DMS114 treated with DMSO at 0.1 percent for 48 hours (cell line): ENCODE measurements around the gene TAC3.
A peak's percentile ranks its signal among the peaks of the same experiment; 100 is the strongest.

ENCODE experiments used
- DNase-seq: peaks from one replicate; lab custom pipeline; 2025; ENCODE audit not compliant: unreplicated experiment; lab: John Stamatoyannopoulos, UW

Gene TAC3

DNA sequence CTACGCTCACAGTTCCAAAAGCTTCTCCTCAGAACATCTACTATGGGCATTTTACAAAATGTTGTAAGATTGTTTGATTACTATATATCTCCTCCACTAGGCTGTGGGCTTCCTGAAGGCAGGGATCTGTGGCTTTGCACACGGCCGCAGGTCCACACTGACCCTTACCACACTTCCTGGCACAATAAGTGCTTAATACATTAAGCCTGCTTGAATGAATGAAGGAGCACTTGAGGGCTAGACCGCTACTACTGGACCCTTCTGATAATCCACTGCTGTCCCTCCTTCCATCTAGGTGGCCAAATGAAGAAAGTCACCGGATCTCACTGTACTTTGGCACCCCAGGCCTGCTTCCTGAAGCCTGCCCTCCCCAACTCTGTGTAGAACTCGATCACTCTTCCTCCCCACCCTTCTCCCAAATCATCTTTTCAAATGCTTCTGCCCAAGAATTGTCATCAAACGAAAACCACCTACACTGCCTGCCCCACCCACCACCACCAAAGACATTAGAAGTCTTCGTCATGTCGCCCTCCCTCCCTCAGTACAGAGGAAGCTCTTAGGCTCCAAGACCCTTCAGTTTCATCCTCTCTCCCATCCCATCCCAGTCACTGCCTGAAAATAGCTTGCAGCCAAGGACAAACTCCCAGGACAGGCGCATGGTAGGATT is 9.4 kb downstream of the TAC3 start:
- no peak for DNase-seq

DNA sequence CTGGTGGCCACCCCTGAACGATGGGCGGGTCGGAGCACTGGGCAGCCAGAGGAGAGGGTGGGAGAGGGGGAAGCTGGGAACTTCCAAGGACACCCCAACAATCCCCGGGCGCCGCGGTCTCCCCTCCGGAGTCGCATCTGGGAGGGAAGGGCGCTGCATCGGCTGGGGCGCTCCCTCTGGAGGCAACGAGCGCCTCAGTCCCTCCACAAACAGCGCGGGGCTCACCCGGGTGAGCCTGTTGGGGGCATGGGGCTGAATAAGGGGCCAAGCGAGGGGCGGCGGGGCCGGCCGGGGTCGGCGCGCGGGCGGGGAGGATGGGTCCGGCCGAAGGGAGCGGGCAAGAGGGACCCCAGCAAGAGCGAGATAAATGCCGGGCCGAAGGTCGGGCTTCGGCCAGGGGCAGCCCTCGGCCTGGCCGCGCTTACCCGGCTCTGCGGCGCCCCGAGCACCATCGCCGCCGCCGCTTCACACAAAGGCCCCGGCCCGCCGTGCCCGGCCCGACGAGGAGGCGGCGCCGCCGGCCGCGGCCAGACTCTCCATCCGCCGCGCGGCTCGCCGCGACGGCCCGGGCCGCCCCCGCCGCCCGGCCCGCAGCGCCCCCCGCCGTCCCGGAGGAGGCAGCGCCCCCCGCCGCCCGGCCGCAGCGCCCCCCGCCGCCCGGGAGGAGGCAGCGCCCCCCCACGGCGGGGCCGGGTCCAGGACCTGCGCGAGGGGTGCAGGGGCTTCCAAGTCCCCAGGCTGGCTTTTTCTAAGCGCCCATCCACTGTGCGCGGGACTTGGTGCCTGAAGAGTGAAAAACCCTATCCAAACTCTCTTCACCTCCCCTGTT is 10.1 kb downstream of the TAC3 start, which contains the start of gene ZBTB39:
Gene ZBTB39, minus strand, starts transcription at position 567 of the 829 bp plus-strand sequence. CDS start 1,629 bp downstream, outside the sequence.
- DNase-seq: peak; percentile 32

DNA sequence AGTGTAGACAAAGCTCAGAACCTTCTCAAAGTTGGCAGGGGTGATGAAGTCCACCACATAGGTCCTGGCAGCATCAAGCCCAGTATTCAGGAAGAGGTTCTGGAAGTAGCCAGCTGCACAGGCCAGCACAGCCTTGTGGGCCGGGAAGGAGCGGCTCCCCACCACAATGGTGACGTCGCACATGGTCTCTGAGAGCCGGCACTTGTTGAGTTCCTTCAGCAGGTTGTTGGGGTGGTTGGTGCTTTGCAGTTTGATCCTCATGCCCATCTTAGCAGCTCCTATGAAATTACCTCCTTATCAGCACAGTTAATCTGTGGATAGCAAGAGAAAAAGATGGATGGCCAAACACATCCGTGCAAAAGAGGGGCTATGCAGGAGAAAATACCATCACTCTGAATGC is 11.7 kb downstream of the TAC3 start:
- no peak for DNase-seq

DNA sequence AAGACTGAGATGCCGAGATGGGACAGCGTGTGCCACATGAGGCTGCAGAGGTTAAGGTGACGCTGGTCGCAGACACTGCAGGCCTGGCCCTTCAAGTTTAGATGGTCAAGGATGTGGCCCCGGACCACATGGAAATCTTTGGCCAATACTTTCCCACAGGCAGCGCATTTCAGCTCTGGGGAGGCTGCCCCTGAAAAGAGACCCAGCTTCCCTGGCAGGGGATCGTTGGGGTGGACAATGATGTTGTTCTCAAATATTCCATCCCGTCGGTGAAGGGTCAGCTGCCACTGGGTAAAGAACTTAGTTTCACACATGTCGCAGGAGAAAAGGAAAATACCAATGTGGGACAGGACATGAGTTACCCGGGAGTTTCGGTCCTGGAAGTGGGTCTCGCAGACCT is 12.9 kb downstream of the TAC3 start:
- DNase-seq: no peak

DNA sequence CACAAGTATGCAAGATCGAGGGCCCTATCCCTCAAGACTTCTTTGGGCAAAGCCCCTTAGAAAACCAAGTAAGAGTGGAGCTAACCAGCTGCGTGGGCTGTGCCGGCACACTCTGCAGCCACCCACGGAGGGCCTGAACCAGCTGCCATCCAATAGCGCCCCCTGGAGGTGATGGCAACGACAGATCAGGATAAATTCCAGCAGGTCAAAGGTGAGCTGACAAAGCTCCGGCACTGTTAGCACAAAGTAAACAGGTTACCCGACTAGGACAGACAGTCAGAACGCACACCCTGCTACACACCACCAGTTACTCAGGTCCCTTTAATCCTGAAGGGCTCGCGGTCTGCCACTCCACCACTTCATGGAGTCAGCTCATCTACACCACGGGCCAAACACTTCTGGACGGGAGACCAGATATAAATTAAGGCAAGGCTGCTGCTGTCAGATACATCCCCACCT is 14.9 kb downstream of the TAC3 start:
- DNase-seq: peak; percentile 14

DNA sequence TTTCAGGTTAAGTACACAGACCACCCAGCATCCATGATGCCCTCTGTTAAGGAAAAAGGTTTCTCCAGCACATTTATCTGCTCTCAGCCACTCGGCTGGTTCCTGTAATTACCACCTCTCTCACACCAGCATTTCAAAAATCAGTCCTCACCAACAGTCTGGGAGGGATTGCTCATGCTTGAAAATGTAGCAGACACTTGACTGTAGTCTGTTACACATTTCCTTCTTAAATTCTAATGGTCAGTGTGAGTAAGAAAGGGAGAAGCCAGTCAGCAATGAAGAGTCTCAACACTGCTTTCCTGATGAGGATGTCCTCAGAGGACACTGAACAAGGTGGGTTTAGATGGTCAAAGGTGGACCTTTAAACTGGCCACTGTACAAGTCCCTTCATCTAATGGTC is 15.9 kb downstream of the TAC3 start:
- DNase-seq: no peak

DNA sequence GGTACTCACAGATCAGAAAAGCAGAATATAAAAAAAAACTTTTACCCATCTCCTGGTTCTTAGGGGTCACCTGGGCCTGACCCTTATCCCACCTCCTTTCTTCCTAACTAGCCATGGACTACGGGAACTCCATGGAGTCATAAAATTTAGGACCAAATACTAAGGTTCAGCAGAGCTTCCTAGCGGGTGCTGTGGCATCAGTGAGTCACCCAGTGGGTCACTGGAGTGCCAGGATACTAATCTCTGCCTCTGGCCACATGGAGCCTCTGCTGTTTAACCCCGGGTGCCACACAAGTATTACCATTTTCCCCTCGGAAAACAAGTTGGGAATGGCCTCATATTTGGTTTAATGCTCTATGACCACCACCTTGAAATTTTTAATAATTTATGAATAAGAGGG is 16.9 kb downstream of the TAC3 start:
- DNase-seq: no peak

DNA sequence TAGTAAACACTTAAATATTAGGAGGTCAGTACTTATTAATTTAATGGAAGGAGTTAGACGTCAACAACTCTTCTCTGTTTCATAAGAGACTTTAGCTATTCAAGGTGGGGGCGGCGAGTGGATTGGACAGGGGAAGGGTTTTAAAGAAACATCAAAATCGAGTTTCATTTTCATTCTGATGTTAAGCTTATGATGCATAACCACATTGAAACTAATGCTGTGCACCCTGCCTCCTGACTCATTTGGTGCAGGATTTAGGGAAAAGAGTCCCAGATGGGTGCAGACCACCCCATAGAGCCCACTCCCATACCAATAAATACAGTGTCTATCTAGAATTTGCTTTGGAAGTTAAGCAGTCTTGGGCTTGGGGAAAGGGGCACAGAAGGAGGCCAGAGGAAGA is 17.3 kb downstream of the TAC3 start:
- DNase-seq: no peak

DNA sequence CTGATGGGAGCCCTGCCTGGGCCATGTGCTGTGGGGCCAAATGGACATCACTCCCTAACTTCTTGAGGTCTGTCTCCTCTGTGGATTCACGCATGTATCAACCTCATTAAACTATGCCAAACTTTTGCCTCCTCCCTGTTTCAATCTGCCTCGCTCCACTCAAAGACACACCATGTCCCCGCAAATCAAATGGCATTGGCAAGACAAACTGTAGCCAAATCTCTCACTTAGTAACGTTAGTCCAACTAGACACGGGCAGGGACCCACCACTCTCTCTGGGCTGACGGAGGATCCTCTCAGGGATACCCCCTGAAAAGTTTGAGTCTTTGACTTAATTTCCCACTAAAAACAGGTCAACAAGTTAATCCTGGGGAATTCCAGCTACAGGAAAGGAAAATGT is 18.0 kb downstream of the TAC3 start:
- DNase-seq: no peak

DNA sequence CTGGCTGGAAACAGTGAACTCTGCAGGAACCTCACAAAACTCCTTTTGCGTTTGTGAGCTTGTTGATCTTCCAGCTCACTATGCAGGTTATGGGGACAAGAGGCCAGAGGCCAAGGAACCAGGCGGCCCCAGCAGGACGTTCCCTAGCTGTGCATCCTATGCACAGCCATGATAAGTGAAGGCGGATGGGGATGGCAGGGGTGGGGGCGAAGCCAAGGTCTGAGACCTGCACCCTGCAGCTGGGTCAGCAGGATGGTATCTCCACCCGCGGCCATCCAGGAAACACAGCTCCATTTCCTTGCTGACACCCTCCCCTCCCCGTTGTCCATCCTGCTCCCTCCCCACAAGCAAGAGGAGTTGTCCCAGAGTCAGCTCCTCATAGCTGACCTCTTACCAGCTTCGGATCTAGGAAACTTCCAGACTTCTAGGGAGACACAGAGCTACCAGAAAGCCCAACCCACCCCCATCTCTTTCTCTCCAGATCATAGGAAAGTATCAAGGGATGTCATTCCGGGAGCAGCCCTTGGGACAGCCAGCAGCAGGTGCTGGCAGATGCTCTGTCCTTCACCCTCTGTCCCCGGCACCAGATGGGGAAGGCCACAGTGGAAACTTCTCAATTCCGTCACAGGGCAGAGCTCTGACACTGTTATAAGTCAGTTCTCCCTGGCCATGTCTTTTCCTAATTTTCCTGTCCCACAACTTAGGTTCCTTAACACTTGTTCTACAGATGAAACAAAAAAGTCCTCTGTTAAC is 19.4 kb downstream of the TAC3 start:
- DNase-seq: no peak

DNA sequence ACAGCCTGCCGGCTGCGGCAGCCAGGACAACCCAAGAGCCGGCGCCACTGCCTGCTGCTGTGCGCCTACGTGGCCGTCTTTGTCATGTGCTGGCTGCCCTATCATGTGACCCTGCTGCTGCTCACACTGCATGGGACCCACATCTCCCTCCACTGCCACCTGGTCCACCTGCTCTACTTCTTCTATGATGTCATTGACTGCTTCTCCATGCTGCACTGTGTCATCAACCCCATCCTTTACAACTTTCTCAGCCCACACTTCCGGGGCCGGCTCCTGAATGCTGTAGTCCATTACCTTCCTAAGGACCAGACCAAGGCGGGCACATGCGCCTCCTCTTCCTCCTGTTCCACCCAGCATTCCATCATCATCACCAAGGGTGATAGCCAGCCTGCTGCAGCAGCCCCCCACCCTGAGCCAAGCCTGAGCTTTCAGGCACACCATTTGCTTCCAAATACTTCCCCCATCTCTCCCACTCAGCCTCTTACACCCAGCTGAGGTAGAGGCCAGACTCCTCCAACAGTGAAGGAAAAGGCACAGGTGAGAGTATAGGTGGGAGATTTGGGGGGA is 20.3 kb downstream of the TAC3 start:
- DNase-seq: no peak

DNA sequence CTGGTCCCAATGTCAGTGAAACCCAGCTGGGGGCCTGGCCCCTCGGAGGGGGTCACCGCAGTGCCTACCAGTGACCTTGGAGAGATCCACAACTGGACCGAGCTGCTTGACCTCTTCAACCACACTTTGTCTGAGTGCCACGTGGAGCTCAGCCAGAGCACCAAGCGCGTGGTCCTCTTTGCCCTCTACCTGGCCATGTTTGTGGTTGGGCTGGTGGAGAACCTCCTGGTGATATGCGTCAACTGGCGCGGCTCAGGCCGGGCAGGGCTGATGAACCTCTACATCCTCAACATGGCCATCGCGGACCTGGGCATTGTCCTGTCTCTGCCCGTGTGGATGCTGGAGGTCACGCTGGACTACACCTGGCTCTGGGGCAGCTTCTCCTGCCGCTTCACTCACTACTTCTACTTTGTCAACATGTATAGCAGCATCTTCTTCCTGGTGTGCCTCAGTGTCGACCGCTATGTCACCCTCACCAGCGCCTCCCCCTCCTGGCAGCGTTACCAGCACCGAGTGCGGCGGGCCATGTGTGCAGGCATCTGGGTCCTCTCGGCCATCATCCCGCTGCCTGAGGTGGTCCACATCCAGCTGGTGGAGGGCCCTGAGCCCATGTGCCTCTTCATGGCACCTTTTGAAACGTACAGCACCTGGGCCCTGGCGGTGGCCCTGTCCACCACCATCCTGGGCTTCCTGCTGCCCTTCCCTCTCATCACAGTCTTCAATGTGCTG is 21.0 kb downstream of the TAC3 start:
- no peak for DNase-seq

DNA sequence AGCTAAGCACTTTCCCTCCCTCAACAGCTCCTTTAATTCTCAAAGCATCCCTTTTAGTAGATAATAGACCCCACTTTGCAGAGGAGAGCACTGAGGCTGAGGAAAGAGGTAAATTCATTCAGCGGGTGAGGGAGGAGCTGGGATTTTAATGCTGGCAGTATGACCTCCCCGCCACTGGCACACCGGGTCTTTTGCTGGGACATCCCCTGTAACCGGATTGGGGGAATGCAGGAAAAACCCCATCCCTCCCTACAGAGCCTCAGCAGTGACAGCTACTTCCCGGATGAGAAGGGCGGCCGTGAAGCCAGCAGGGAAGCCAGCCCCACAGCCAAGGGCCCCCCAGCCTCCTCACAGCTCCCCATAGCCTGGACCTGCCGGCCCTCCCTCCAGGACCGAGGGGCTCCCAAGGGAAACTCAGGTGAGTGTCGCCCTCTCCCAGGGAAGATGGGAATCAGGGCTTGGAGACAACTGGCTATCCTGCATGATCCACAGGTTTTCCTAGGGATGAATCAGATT is 22.0 kb downstream of the TAC3 start:
- DNase-seq: no peak

DNA sequence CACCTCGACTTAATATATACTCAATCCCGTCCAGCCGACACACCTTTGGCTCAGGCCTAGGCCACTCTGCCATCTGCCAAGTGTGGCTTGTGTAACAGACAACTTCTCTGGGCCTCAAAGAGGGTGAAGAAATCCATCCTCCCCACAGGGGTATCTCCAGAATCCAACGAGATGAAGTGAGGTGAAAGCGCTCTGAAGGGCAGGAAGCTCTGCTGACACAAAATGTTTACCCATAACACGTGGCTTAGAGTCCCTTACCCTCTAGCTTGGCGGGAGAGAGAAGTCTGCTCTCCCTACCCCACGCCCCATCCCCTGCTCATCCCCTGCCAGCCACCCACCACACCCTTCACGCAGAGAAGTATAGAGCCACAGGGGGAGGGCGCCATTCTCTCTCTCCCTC is 23.0 kb downstream of the TAC3 start:
- DNase-seq: no peak

DNA sequence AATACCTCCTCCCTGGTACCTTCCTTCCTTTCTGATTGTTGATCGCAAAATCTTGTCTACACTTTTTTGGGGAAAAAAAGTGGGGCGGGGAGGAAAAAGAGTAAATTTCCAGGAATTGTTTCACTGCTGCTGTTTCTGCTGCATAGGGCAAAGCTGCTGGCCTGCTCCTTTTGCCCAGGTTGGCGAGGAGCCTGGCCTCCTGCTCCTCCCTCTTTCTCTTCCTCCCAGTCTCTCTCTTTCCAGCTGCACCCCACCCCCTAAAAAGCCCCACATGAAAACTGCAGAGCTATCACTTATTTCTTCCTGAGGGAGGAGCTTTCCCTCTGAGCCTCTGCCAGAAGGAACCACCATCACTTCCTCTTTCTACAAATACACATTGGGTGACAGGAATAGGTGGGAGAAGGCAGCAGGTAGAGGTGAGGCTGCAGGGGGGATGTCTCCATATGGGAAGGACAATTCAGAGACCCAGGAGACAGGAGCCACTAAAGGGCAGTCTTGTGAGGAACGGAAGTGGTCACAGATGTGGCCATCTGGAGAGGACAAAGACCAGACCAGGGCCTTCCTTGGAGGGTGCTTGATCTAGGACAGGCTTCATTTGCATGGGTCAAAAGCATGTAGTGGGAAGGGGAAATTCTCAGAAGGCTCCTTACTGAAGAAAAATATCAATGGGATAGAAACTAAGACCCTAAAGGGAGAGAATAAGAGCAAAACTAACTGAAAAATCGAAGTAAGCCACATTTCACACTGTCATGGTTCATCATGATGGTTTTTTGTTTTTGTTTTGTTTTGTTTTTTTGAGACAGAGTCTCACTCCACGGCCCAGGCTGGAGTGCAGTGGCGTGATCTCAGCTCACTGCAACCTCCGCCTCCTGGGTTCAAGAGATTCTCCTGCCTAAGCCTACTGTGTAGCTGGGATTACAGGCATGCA is 24.7 kb downstream of the TAC3 start:
- no peak for DNase-seq

DNA sequence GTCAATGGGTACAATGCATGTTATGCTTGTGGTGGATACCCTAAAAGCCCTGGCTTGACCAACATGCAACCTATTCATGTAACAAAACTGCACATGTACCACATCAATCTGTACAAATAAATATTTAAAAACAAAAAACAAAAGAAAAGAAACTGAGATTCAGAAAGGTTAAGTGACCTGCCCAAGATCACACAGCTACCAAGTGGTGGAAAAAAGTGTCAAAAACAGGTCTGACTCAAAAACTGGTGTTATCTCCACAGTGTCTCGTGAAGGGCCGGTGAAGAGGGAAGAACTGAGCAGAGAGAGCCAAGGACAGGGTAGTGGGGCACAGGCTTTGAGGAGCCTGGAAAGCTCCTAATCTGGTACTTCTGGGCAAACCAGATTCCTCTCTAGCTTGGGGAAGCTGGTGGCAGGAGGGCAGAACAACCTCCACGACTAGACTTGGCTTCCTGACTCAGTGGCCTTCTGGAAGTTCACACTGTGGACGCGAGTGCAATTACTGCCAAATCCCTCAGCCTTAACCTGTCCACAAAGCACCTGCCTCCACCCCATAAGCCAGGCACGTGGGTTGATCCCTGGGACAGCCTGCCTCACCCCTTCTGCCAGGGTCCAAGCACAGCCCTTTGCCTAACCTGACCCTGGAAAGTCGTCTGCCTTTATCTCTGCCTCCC is 25.5 kb downstream of the TAC3 start:
- DNase-seq: no peak

DNA sequence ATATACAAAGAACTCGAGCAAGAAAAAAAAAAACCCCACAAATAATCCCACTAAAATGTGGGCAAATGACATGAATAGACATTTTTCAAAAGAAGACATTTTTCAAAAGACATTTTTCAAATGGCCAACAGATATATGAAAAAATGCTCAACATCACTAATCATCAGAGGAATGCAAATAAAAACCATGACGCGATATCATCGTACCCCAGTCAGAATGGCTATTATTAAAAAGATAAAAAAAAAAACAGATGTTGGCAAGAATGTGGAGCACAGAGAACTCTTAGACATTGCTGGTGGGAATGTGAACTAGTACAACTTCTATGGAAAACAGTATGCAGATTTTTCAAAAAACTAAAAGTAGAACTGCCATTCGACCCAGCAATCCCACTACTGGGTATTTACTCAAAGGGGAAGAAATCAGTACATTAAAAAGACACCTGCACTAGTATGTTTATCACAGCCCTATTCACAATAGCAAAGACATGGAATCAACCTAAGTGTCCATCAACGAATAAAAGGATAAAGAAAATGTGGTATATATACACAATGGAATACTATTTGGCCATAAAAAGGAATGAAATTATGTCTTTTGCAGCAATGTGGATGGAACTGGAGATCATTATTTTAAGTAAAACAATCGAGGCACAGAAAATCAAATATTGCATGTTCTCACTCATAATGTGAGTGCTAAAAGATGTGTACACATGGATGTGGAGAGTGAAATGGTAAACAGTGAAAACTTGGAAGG is 26.3 kb downstream of the TAC3 start:
- DNase-seq: no peak

DNA sequence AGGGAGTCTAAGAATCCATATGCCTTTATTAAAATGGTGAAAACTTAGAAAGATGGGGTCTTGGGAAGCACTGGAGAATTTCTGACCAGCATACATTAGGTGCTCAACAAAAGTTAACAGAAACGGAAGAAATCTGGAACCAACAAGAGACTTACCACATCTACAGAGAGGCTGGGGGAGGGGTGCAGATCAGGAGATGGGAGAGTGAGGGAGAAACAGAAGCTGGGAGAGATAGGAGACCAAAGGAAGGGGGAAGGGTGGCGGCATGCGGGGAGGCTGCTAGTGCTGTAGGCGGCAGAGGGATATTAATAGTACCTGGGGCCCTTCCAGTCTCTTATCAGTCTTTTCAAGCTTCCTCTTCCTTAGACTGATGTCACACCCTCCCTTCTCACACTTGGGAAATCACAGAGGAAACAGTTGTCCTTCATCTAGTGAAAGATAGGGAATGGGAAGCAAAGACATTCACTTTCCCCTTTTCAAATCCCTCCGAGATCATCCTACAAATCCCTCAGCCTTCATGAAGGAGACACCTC is 28.1 kb downstream of the TAC3 start:
- no peak for DNase-seq
